Liver (tissue), 9 donors: Measurements from ENCODE around the gene BRICD5. TPM values are rescaled to one million over a fixed set of nuclear protein-coding genes. Genes with fewer than 3 reads are reported as not detected.

Experiments
- DNase-seq: peaks from one replicate; pipeline ENCODE4 v3.0.0-alpha.2; 2017; ENCODE audit warnings: low spot score
- H3K27ac ChIP-seq, 2 donors: one replicate each; pipeline ENCODE4 v1.7.0; 2013; ENCODE audit warnings: inconsistent platforms in 2 of 2, low read length in 2 of 2, control low read depth in 1 of 2, low read depth in 1 of 2, mild to moderate bottlenecking in 1 of 2
- H3K27me3 ChIP-seq, 4 donors: one replicate each; pipeline versions ENCODE4 v1.6.1 to v1.7.0; 2013; ENCODE audit warnings: low read length in 3 of 4, inconsistent platforms in 1 of 4, mild to moderate bottlenecking in 1 of 4, moderate library complexity in 1 of 4; ENCODE audit not compliant: control insufficient read depth in 4 of 4, insufficient read depth in 4 of 4
- H3K36me3 ChIP-seq, 4 donors: one replicate each; pipeline versions ENCODE4 v1.6.1 to v1.7.0; 2013; ENCODE audit warnings: low read length in 3 of 4, mild to moderate bottlenecking in 3 of 4, low read depth in 1 of 4, moderate library complexity in 1 of 4; ENCODE audit not compliant: control insufficient read depth in 4 of 4, insufficient read depth in 3 of 4
- H3K4me1 ChIP-seq, 4 donors: one replicate each; pipeline versions ENCODE4 v1.6.1 to v1.7.0; 2013; ENCODE audit warnings: low read length in 3 of 4, mild to moderate bottlenecking in 3 of 4, moderate library complexity in 1 of 4; ENCODE audit not compliant: control insufficient read depth in 4 of 4, insufficient read depth in 4 of 4
- H3K4me3 ChIP-seq, 3 donors: one replicate each; pipeline versions ENCODE4 v1.6.1 to v1.7.0; 2013; ENCODE audit warnings: low read length in 3 of 3, control low read depth in 1 of 3, low read depth in 1 of 3, mild to moderate bottlenecking in 1 of 3
- H3K9ac ChIP-seq, 2 donors: one replicate each; pipeline ENCODE4 v1.7.0; 2013; ENCODE audit warnings: low read length in 2 of 2, mild to moderate bottlenecking in 2 of 2, moderate library complexity in 2 of 2, control low read depth in 1 of 2, low read depth in 1 of 2
- H3K9me3 ChIP-seq, 4 donors: one replicate each; pipeline versions ENCODE4 v1.6.1 to v1.7.0; 2013; ENCODE audit warnings: low read length in 3 of 4; ENCODE audit not compliant: control insufficient read depth in 4 of 4
- EGR1 ChIP-seq, 2 donors: IDR thresholded peaks; 2 replicates each; pipeline ENCODE4 v1.6.1; 2016 to 2018; ENCODE audit warnings: antibody characterized with exemption in 2 of 2, low read depth in 2 of 2
- FOXA1 ChIP-seq: IDR thresholded peaks from 2 replicates; pipeline ENCODE4 v1.6.1; 2016; ENCODE audit warnings: antibody characterized with exemption
- FOXA2 ChIP-seq: IDR thresholded peaks from 2 replicates; pipeline ENCODE4 v1.6.1; 2016; ENCODE audit warnings: antibody characterized with exemption
- GABPA ChIP-seq, 2 donors: IDR thresholded peaks in 1 of 2; conservative IDR thresholded peaks in 1 of 2; 2 replicates each; pipeline ENCODE4 v1.6.1; 2016; ENCODE audit warnings: antibody characterized with exemption in 2 of 2, mild to moderate bottlenecking in 1 of 2, moderate library complexity in 1 of 2
- HNF4A ChIP-seq, 2 donors: conservative IDR thresholded peaks; 2 replicates each; pipeline ENCODE4 v1.6.1; 2016; ENCODE audit warnings: antibody characterized with exemption in 2 of 2, mild to moderate bottlenecking in 2 of 2
- HNF4G ChIP-seq: IDR thresholded peaks from 2 replicates; pipeline ENCODE4 v1.6.1; 2016; ENCODE audit warnings: antibody characterized with exemption
- JUND ChIP-seq, 2 donors: IDR thresholded peaks; 2 replicates each; pipeline ENCODE4 v1.6.1; 2016; ENCODE audit warnings: antibody characterized with exemption in 2 of 2
- MAX ChIP-seq: IDR thresholded peaks from 2 replicates; pipeline ENCODE4 v1.6.1; 2016; ENCODE audit warnings: antibody characterized with exemption
- NR2F2 ChIP-seq: IDR thresholded peaks from 2 replicates; pipeline ENCODE4 v1.6.1; 2016; ENCODE audit warnings: antibody characterized with exemption
- RAD21 ChIP-seq, 2 donors: IDR thresholded peaks; 2 replicates each; pipeline ENCODE4 v1.6.1; 2016; ENCODE audit warnings: antibody characterized with exemption in 2 of 2, mild to moderate bottlenecking in 2 of 2
- RXRA ChIP-seq, 2 donors: IDR thresholded peaks; 2 replicates each; pipeline ENCODE4 v1.6.1; 2017 to 2018; ENCODE audit warnings: antibody characterized with exemption in 2 of 2, mild to moderate bottlenecking in 1 of 2
- SP1 ChIP-seq: IDR thresholded peaks from 2 replicates; pipeline ENCODE4 v1.6.1; 2018; ENCODE audit warnings: antibody characterized with exemption, mild to moderate bottlenecking
- TAF1 ChIP-seq: conservative IDR thresholded peaks from 2 replicates; pipeline ENCODE4 v1.6.1; 2016; ENCODE audit warnings: antibody characterized with exemption, mild to moderate bottlenecking
- YY1 ChIP-seq: IDR thresholded peaks from 2 replicates; pipeline ENCODE4 v1.6.1; 2016; ENCODE audit warnings: antibody characterized with exemption, mild to moderate bottlenecking
- ZBTB33 ChIP-seq: IDR thresholded peaks from 2 replicates; pipeline ENCODE4 v1.6.1; 2016; ENCODE audit warnings: antibody characterized with exemption
- WGBS: extraction: QIAGEN DNeasy Blood & Tissue Kit; methylation state at CpG from one replicate; pipeline ENCODE4 v1.1.7; 2013; 5-methylcytosine and 5-hydroxymethylcytosine counted together
- polyA plus RNA-seq, 2 donors: library from polyadenylated mRNA; stranded (reverse) in 1 of 2; unstranded in 1 of 2; fragments of 200-250 nt in 1 of 2; fragments of >200 nt in 1 of 2; fragmentation: Nextera tagmentation in 1 of 2; extraction: Ambion mirVana in 1 of 2; gene quantifications; one replicate each; pipeline versions ENCODE4 v1.2.1 to v1.2.3, GENCODE V29; 2013 to 2015
- total RNA-seq, 2 donors: library from RNA; depleted of rRNA; stranded (reverse); fragments of >200 nt; gene quantifications; one replicate each; pipeline ENCODE4 v1.2.3, GENCODE V29; 2014
- TF ChIP-seq, protein P1 (sequence below): fragments of 150-350 bp; IDR thresholded peaks from 2 replicates; pipeline ENCODE4 v1.5.1; 2017; ENCODE audit warnings: improper control_type of control experiment, low read depth, low read length; ENCODE audit not compliant: missing input control
- donor health status: healthy.
- donor health status: healthy.
- donor health status: healthy.
- donor health status: healthy.
- donor health status: healthy.

The BRICD5 gene
- total and polyA plus RNA-seq, 4 donors: 0.26 to 1.9 (median 1.4) TPM

- Histone ChIP-seq H3K27me3 (no peaks in the 10 kb centered on the region), H3K27ac (no peak overlapping the region), H3K9me3 (no peaks in the 10 kb centered on the region), H3K4me1 (peaks cover 9 to 13% (median 9%) of the 10 kb centered on the region in 4 donors), H3K4me3 (no peak overlapping the region), H3K9ac (no peak overlapping the region), H3K36me3 (peaks cover 0 to 62% (median 30%) of the 10 kb centered on the region in 4 donors)
- TF ChIP-seq TAF1: no peak
- TF ChIP-seq FOXA2: no peak
- no peak for TF ChIP-seq JUND (IDR thresholded peaks at IDR 0.05)
- no peak for TF ChIP-seq ZBTB33
- TF ChIP-seq FOXA1: no peak
- TF ChIP-seq EGR1 (IDR thresholded peaks at IDR 0.05; ENCODE audit: low read depth in 2 of 2): no peak
- no peak for TF ChIP-seq HNF4G
- no peak for TF ChIP-seq HNF4A (conservative IDR thresholded peaks at IDR 0.05)
- no peak for TF ChIP-seq RXRA (IDR thresholded peaks at IDR 0.05)
- TF ChIP-seq NR2F2: no peak
- TF ChIP-seq MAX: no peak
- no peak for TF ChIP-seq GABPA (IDR thresholded peaks at IDR 0.05 in 1 of 2, conservative IDR thresholded peaks at IDR 0.05 in 1 of 2)
- TF ChIP-seq YY1: no peak
- WGBS: 94% methylated on average over 29 of the region's 29 CpGs
- no peak for DNase-seq
These were observed 20.6 kb upstream of the BRICD5 start for GRCh38 chr16:2231016-2231931.

GRCh38 chr16:2230376-2230775, 19.7 kb upstream of the BRICD5 start:
- Histone ChIP-seq H3K9ac (no peak overlapping the region), H3K4me1 (peaks cover 5 to 18% (median 13%) of the 10 kb centered on the region in 4 donors), H3K9me3 (no peaks in the 10 kb centered on the region), H3K4me3 (no peak overlapping the region), H3K27ac (no peak overlapping the region), H3K27me3 (no peaks in the 10 kb centered on the region), H3K36me3 (peaks cover 0 to 61% (median 30%) of the 10 kb centered on the region in 4 donors)
- WGBS: 93% methylated on average over 13 of the region's 13 CpGs
- no peak for DNase-seq
- TF ChIP-seq SP1 (no peak), MAX (no peak), HNF4G (no peak)

GRCh38 chr16:2229632-2230250, 19.1 kb upstream of the BRICD5 start:
- Histone ChIP-seq H3K9ac (no peak overlapping the region), H3K4me1 (peaks cover 5 to 23% (median 18%) of the 10 kb centered on the region in 4 donors), H3K4me3 (no peak overlapping the region), H3K27me3 (no peaks in the 10 kb centered on the region), H3K9me3 (no peaks in the 10 kb centered on the region), H3K36me3 (peaks cover 0 to 55% (median 28%) of the 10 kb centered on the region in 4 donors), H3K27ac (no peak overlapping the region)
- no peak for DNase-seq
- 96% methylated on average over 23 of the region's 23 CpGs for WGBS
- TF ChIP-seq EGR1 (IDR thresholded peaks at IDR 0.05; ENCODE audit: low read depth in 2 of 2) (no peak), ZBTB33 (no peak), HNF4G (no peak), SP1 (no peak), FOXA2 (no peak), RXRA (IDR thresholded peaks at IDR 0.05) (no peak), TAF1 (no peak), RAD21 (IDR thresholded peaks at IDR 0.05) (no peak), FOXA1 (no peak), MAX (no peak), NR2F2 (no peak), JUND (IDR thresholded peaks at IDR 0.05) (no peak), YY1 (no peak)
- TF ChIP-seq, protein P1, sequence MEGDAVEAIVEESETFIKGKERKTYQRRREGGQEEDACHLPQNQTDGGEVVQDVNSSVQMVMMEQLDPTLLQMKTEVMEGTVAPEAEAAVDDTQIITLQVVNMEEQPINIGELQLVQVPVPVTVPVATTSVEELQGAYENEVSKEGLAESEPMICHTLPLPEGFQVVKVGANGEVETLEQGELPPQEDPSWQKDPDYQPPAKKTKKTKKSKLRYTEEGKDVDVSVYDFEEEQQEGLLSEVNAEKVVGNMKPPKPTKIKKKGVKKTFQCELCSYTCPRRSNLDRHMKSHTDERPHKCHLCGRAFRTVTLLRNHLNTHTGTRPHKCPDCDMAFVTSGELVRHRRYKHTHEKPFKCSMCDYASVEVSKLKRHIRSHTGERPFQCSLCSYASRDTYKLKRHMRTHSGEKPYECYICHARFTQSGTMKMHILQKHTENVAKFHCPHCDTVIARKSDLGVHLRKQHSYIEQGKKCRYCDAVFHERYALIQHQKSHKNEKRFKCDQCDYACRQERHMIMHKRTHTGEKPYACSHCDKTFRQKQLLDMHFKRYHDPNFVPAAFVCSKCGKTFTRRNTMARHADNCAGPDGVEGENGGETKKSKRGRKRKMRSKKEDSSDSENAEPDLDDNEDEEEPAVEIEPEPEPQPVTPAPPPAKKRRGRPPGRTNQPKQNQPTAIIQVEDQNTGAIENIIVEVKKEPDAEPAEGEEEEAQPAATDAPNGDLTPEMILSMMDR: no peak
